Motor neuron (in vitro differentiated cells): ENCODE results near the gene CDNF. TPM values are rescaled to one million over a fixed set of nuclear protein-coding genes. Genes with fewer than 3 reads are reported as not detected.
"Not testable (repeated sequence)": the region's sequence is repeated elsewhere in the genome, so short reads cannot be mapped to it uniquely, and the experiment has no call there.

ENCODE experiments used
- ATAC-seq, 8 experiments: fragments of 200-7000 bp; cut with Tn5 transposase; replicated peaks in 6 of 8; 2 replicates each; pipeline ENCODE4 v1.8.0; 2021; ENCODE audit warnings: mild to moderate bottlenecking in 8 of 8, moderate library complexity in 8 of 8
- H3K27ac ChIP-seq, 2 donors: fragments of 250-450 bp; sonication (Bioruptor Pico); 2 replicates each; pipeline ENCODE4 v1.9.0; 2021; ENCODE audit warnings: antibody characterized with exemption in 2 of 2, mild to moderate bottlenecking in 2 of 2, moderate library complexity in 1 of 2
- H3K4me1 ChIP-seq, 2 donors: fragments of 250-450 bp; sonication (Bioruptor Pico); replicated peaks in 1 of 2; 2 replicates each; pipeline ENCODE4 v1.6.1; 2021; ENCODE audit warnings: antibody characterized with exemption in 2 of 2, mild to moderate bottlenecking in 2 of 2, moderate library complexity in 1 of 2
- H3K4me3 ChIP-seq, 5 donors: fragments of 250-450 bp; sonication (Bioruptor Pico); 2 replicates each; pipeline ENCODE4 v1.9.0; 2021; ENCODE audit warnings: antibody characterized with exemption in 5 of 5, mild to moderate bottlenecking in 5 of 5, moderate library complexity in 4 of 5
- WGBS, 10 experiments: fragments of 450-650 bp; shearing (Covaris generic); methylation state at CpG; one replicate each; pipeline ENCODE4 v1.0.0; 2022; 5-methylcytosine and 5-hydroxymethylcytosine counted together
- in situ Hi-C, 9 experiments: fragments of 400-800 bp; cut with MboI; loops; one replicate each; pipeline ENCODE4 v1.15.0; 2021; ENCODE audit warnings: low sequenced_read_pairs in 9 of 9, low pct_unique_long_range_greater_than_20kb in 2 of 9; ENCODE audit not compliant: unreplicated experiment in 9 of 9
- total RNA-seq, 8 experiments: library from RNA; unstranded; fragments of 300-600 nt; gene quantifications; 2 replicates each; pipeline versions ENCODE4 v1.2.3 to v1.2.4, GENCODE V29; 2022

Gene CDNF
- 1 to 10 TPM in 5 of 8 experiments, under 1 TPM in 3; 0.81 to 3.6 (median 1.1) TPM for total RNA-seq

GRCh38 chr10:14837757-14838581 lies at the start of gene CDNF, which contains the start of the genes HSPA14 and MSANTD7:
Gene CDNF, minus strand, starts transcription at chr10:14838037. Its CDS starts 91 bp downstream, at chr10:14837946.
Gene HSPA14, plus strand, starts transcription at chr10:14838306. Its CDS starts 97 bp downstream, at chr10:14838403.
Gene MSANTD7, plus strand, starts transcription at chr10:14838306. Its CDS starts 3,979 bp downstream, at chr10:14842285.
- in situ Hi-C loops, result loop anchor here in 2 of 9 experiments (25.0 kb wide), 2 partner anchors 301 to 326 kb away; no protein-coding TSS in a partner anchor
- WGBS, 10 experiments, result 0 to 2% (median 0%) methylated on average over 3 to 13 of the region's 72 CpGs; no CpG with 5 or more reads in 5 of the 10 experiments
- H3K27ac ChIP-seq, result peak within 1 kb of the TSS; percentile 92 to 94
- peaks cover 6 to 18% of the 10 kb centered on the region in 2 donors for H3K4me1 ChIP-seq
- peak within 1 kb of the TSS; percentile 62 to 92 (median 80) for H3K4me3 ChIP-seq
- ATAC-seq, result peak; percentile 87 to 95 (median 94)

GRCh38 chr10:14884082-14884481 lies 46.2 kb upstream of the CDNF start:
- no peak overlapping the region for H3K4me3 ChIP-seq
- no peak overlapping the region for H3K27ac ChIP-seq
- no peak for ATAC-seq
- WGBS, 10 experiments, result 84 to 100% (median 94%) methylated on average over 1 to 3 of the region's 3 CpGs
- in situ Hi-C loops, result no loop called here
- peaks cover 4 to 7% of the 10 kb centered on the region in 2 donors for H3K4me1 ChIP-seq

- whole genome bisulfite sequencing, 10 experiments, result 0 to 71% (median 26%) methylated on average over 1 to 7 of the region's 7 CpGs; no CpG with 5 or more reads in 3 of the 10 experiments
- H3K4me1 ChIP-seq, result peaks cover 8 to 17% of the 10 kb centered on the region in 2 donors
- in situ Hi-C loops, result no loop called here
- H3K4me3 ChIP-seq, result peak overlapping the region; percentile 58 to 85 (median 81)
- H3K27ac ChIP-seq, result no peak overlapping the region
- no peak for ATAC-seq
Observed at GRCh38 chr10:14880229-14880628, 42.4 kb upstream of the CDNF start.

GRCh38 chr10:14879928-14880193 lies 42.0 kb upstream of the CDNF start:
- peak overlapping the region; percentile 58 to 85 (median 81) for H3K4me3 ChIP-seq
- in situ Hi-C loops, result no loop called here
- WGBS, 10 experiments, result 0 to 3% (median 0%) methylated on average over 1 to 5 of the region's 5 CpGs; no CpG with 5 or more reads in 1 of the 10 experiments
- no peak overlapping the region for H3K27ac ChIP-seq
- ATAC-seq, result no peak
- H3K4me1 ChIP-seq, result peaks cover 8 to 17% of the 10 kb centered on the region in 2 donors

- in situ Hi-C loops, result no loop called here
- no peak for ATAC-seq
- WGBS, 10 experiments, result 0 to 2% (median 0%) methylated on average over 4 to 25 of the region's 60 CpGs
- peak overlapping the region; percentile 47 to 70 for H3K27ac ChIP-seq
- peak overlapping the region; percentile 58 to 85 (median 81) for H3K4me3 ChIP-seq
- peaks cover 8 to 17% of the 10 kb centered on the region in 2 donors for H3K4me1 ChIP-seq
Observed at GRCh38 chr10:14879124-14879927, 41.5 kb upstream of the CDNF start.

- H3K4me1 ChIP-seq, result peaks cover 8 to 17% of the 10 kb centered on the region in 2 donors
- 0 to 4% (median 0%) methylated on average over 1 to 18 of the region's 102 CpGs; no CpG with 5 or more reads in 4 of the 10 experiments for WGBS, 10 experiments
- peak within 1 kb of the TSS; percentile 58 to 85 (median 81) for H3K4me3 ChIP-seq
- in situ Hi-C loops, result no loop called here
- ATAC-seq, result peak; percentile 82 to 91 (median 88)
- H3K27ac ChIP-seq, result peak within 1 kb of the TSS; percentile 70 to 78
Observed at GRCh38 chr10:14878266-14879123, 40.7 kb upstream of the CDNF start, which contains the start of gene SUV39H2. Gene SUV39H2, plus strand, starts transcription at chr10:14878866. Its CDS starts 23 bp downstream, at chr10:14878889.

GRCh38 chr10:14876764-14877163 lies 38.9 kb upstream of the CDNF start:
- in situ Hi-C loops, result no loop called here
- Histone ChIP-seq H3K4me3 (peak overlapping the region; percentile 58 to 85 (median 81)), H3K27ac (peak overlapping the region in 1 of 2 donors; percentile 78), H3K4me1 (peaks cover 8 to 17% of the 10 kb centered on the region in 2 donors)
- 80 to 98% (median 93%) methylated on average over 2 to 8 of the region's 9 CpGs; no CpG with 5 or more reads in 3 of the 10 experiments for WGBS, 10 experiments
- no peak for ATAC-seq

GRCh38 chr10:14875941-14876340 lies 38.1 kb upstream of the CDNF start:
- in situ Hi-C loops, result no loop called here
- Histone ChIP-seq H3K4me1 (peaks cover 8 to 17% of the 10 kb centered on the region in 2 donors), H3K27ac (no peak overlapping the region), H3K4me3 (no peak overlapping the region)
- WGBS, 10 experiments, result 91 to 100% (median 94%) methylated on average over 4 to 12 of the region's 12 CpGs
- no peak for ATAC-seq

- H3K27ac ChIP-seq, result no peak overlapping the region
- ATAC-seq, result no peak
- no peak overlapping the region for H3K4me3 ChIP-seq
- in situ Hi-C loops, result no loop called here
- WGBS, 10 experiments, result 28 to 100% (median 73%) methylated on average over 1 to 2 of the region's 2 CpGs; no CpG with 5 or more reads in 2 of the 10 experiments
- H3K4me1 ChIP-seq, result peaks cover 4 to 10% of the 10 kb centered on the region in 2 donors
Observed at GRCh38 chr10:14873090-14873760, 35.4 kb upstream of the CDNF start.

- H3K4me3 ChIP-seq, ATAC-seq, H3K27ac ChIP-seq, H3K4me1 ChIP-seq, in situ Hi-C loops: not testable (repeated sequence)
- no CpG with 5 or more reads among the region's 3 CpGs for WGBS, 10 experiments
Observed at GRCh38 chr10:14864871-14865270, 27.0 kb upstream of the CDNF start.

GRCh38 chr10:14864466-14864865 lies 26.6 kb upstream of the CDNF start:
- ATAC-seq, H3K4me1 ChIP-seq, in situ Hi-C loops, H3K4me3 ChIP-seq, H3K27ac ChIP-seq: not testable (repeated sequence)
- WGBS, 10 experiments, result 100% methylated on average over 2 of the region's 6 CpGs; no CpG with 5 or more reads in 9 of the 10 experiments

GRCh38 chr10:14860791-14861190 lies 23.0 kb upstream of the CDNF start:
- ATAC-seq, result no peak
- H3K27ac ChIP-seq, result no peak overlapping the region
- 88 to 100% (median 100%) methylated on average over 1 of the region's 1 CpG; no CpG with 5 or more reads in 7 of the 10 experiments for WGBS, 10 experiments
- no peak overlapping the region for H3K4me3 ChIP-seq
- H3K4me1 ChIP-seq, result no peaks in the 10 kb centered on the region
- in situ Hi-C loops, result no loop called here
